Central memory CD4-positive, alpha-beta T cell (primary cell): ENCODE measurements around the gene NHLRC4.

Experiments used
- DNase-seq: peaks from one replicate; pipeline ENCODE4 v3.0.0; 2022

NHLRC4 gene

DNA sequence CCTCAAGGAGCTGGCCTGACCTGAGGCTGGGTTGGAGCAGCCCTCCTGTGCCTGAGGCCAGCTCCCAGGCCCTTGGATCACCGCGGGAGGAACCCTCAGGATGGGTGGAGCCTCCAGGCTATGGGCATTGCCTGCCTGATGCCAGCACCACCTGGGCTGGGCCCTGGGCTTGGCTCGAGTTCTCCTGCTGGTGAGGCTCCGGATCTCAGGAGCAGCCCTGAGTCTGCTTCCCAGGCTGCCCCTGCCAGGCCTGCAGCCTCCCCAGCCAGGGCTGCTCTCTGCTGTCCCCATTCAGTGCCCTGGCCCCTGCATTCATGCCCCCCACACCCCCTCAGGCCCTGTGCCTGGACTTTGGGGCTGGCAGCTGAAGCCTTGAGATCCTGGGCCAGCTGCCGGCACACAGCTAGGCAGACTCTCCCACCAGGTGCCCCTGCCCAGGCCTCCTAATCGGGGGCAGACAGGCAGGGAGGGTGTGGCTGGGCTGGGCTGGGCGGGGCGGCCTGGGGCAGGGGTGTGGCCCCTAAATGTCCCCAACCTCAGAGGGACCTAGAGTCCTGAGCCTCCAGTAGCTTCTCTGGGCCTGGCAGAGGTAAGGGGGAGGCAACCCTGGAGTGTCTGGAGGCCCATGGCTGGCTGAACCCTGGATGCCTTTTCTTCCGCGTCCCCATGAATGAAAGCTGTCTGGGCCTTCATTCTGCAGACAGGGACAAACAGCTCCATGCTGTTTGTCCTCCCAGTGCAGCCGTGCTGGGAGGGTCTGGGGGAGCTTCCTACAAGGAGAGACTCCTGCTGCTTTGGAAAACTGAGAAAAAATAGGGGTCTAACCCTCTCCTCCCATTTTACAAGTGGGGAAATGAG, 1.8 kb downstream of the NHLRC4 start:
- no peak for DNase-seq

DNA sequence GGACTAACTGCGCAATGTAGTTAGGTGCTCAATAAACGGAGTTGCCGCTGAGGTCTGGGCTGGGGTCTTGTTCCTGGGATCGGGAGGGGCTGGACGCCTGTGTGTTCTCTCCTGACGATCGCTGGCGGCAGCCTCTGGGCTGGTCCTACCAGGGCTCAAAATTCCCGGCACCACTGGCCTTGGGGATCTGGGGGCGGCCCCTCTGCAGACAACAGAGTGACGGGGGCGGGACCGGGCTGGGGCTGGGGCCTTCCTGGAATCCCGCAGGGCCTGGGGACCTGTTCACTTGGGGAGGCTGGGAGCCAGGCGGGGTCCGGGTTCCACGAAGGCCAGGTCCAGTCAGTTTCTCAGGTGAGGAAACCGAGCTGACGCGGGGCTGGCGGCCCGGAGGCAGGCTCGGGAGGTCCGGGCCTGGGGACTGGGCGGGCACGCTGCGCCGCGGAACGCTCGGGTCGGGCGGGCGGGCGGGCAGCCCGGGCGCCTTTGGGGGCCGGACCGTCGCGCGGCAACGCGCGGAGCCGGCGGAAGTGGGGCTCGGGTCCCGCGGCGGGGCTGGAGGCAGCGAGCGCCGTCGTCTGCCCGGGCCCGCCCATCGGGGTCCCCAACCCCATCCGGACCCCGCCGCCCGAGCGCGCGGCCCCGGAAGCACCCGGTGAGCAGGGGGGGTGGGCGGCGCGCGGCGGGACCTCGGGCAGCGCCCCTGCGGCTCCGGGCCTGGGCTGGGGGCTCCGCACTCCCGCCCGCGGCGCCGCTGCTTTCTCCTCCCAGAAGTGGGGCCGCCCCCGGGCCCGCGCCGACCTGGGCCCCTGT, 2.8 kb downstream of the NHLRC4 start, which contains the start of gene PIGQ:
Gene PIGQ (plus strand): TSS at position 524 of the 810 bp plus-strand sequence. CDS start 4,107 bp downstream, outside the sequence.
- DNase-seq, result peak; percentile 63

- no peak for DNase-seq
These were observed 6.3 kb downstream of the NHLRC4 start for GRCh38 chr16:572865-573650.

- no peak for DNase-seq
These were observed 7.4 kb downstream of the NHLRC4 start for GRCh38 chr16:574021-574760.

DNA sequence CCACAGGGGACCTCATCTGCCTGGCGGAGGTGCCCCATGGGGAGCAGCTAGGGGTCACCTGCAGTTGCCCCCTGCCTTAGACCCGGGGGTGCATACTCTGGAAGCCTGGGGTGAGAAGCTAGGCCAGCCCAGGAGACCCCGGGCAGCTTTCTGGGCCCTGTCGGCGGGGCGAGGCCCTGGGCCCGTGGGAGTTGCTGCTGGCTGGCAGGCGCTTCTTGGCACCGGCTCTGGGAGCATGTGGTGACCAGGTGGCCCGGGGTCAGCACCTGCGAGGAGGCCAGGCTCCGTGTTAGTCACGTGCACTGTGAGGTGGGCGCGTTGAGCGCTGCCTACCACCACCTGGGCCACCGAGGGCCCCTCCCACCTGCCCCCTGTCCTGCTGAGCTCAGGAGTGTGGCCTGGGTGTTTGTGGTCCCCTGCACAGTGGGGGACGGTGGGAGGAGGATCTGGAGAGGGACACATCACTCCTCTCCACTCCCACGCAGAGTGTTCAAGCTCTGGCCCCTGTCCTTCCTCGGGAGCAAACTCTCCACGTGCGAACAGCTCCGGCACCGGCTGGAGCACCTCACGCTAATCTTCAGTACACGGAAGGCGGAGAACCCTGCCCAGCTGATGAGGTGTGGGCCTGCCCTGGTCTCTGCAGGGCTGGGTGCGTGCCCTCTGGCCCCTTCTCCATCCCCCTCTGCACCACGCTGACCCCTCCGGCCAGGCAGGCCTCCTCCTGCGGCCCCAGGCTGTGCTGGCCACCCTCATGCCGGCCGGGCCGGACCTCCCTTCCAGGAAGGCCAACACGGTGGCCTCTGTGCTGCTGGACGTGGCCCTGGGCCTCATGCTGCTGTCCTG, 8.8 kb downstream of the NHLRC4 start:
- DNase-seq, result no peak

- no peak for DNase-seq
These were observed 9.5 kb downstream of the NHLRC4 start for GRCh38 chr16:576197-576822.

DNA sequence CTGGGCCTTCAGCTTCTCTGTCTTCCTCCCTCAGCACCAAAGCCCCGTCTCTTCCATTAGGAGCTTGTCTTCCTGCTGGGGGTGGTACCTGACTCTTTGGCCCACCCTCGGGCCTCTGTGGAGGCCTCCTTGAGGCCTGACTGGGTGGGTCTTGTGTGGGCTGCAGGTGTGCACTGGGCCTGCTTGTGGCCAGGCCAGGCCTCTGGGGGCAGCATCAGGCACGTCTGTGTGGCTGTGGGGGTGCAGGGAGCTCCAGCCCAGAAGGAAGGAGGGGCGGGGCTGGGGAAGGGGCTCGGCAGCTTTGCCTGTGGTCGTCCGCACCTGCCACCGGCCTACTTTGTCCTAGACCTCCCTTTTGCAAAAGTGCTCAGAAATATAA, 10.0 kb downstream of the NHLRC4 start:
- no peak for DNase-seq

DNA sequence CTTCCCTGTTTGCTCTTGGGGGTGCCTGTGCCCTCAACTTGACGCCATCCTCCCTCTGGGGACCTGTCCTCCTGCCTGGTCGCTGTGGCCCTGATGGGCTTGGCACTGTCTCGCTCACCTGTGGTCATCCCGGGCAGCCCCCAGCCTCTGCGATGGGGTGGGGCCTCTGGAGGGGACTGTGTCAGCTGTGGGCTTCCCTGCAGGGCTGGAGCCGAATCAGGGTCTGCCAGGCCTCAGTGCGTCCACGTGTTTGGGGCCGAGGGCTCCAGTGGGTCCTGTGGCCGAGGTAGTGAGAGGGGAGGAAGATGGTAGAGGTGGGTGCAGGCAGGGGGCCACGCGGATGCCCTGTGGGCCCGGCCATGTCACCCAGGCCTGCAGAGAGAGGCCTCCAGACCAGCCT, 11.0 kb downstream of the NHLRC4 start:
- DNase-seq, result no peak

DNA sequence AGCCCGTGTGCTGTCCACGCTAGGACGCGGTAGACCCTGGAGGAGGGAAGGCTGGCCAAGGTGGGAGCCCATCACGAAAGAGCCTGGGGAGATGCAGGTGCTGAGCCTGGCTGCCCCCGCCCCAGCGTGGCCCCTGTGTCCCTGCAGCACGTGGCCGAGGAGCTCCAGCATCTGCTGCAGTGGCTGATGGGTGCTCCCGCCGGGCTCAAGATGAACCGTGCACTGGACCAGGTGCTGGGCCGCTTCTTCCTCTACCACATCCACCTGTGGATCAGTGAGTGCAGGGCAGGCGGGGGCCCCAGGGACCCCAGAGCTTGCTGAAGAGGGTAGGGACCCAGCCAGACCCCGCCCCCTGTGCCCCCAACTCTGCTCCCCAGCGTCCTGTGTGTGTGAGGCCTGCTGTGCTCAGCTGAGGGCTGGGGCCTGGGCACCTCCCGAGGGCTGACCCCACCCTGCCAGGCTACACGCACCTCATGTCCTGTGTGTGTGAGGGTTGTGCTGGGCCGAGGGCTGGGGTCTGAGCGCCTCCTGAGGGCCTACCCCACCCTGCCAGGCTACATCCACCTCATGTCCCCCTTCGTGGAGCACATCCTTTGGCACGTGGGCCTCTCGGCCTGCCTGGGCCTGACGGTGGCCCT, 11.5 kb downstream of the NHLRC4 start:
- DNase-seq, result no peak

DNA sequence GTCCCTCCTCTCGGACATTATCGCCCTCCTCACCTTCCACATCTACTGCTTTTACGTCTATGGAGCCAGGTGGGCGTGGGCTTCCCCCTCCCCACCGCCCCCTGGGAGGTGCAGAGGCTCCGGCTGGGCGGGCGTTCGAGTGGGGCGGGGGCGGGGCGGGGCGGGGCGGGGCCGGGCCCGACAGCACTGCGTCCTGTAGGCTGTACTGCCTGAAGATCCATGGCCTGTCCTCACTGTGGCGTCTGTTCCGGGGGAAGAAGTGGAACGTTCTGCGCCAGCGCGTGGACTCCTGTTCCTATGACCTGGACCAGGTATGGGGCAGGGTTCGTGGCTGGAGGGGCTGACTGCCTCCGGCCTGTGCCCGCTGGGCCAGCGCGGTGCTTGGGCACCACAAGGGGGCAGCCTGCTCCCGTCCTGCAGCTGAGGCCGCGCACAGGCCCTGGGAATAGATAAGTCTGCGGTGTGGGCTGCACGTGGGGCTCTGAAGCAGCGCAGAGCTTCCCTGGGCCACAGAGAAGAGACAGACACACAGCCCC, 12.1 kb downstream of the NHLRC4 start:
- peak; percentile 57 for DNase-seq

GRCh38 chr16:580141-580945, 13.5 kb downstream of the NHLRC4 start:
- DNase-seq, result no peak

DNA sequence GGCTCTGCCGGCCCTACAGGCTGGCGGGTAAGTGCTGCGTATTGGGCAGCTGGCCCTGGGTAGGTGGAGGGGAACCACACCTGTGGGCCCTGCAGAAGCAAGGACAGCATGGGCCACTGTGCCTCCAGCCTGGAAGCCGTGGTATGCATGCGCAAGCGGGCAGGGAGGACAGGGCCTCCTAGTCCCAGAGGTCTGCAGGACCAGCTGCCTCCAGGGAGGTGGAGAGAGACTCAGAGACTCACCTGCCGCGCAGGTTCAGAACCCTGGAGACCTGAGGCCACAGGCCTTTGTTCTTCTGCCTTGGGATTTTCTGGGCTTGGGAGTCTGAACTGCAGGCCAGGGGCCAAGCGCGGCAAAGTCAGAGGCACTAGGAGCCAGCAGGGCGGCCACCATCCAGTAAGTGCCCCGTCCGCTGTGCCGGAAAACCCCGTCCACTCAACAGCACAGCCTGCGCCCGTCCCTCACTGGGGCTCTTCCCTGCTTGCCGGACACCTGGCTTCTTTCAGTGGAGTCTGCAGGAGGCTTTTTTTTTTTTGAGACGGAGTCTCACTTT, 14.2 kb downstream of the NHLRC4 start:
- no peak for DNase-seq

DNA sequence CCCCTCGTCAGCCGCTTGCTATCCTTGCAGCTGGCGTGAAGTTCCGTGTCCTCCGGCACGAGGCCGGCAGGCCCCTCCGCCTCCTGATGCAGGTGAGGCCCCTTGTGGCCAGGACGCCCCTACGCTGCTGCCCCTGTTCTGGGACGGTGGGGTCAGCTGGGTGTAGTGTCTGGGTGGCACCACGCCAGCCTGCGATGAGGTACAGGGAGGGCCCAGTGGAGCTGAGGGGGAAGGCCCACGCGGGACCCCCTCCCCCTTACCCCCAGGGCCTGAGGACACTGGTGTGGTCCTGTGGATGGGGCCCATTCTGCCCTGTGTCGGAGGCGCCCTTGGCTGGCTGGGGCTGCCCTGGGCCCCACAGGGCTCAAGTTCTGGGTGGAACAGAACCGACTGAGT, 15.4 kb downstream of the NHLRC4 start:
- DNase-seq, result no peak

DNA sequence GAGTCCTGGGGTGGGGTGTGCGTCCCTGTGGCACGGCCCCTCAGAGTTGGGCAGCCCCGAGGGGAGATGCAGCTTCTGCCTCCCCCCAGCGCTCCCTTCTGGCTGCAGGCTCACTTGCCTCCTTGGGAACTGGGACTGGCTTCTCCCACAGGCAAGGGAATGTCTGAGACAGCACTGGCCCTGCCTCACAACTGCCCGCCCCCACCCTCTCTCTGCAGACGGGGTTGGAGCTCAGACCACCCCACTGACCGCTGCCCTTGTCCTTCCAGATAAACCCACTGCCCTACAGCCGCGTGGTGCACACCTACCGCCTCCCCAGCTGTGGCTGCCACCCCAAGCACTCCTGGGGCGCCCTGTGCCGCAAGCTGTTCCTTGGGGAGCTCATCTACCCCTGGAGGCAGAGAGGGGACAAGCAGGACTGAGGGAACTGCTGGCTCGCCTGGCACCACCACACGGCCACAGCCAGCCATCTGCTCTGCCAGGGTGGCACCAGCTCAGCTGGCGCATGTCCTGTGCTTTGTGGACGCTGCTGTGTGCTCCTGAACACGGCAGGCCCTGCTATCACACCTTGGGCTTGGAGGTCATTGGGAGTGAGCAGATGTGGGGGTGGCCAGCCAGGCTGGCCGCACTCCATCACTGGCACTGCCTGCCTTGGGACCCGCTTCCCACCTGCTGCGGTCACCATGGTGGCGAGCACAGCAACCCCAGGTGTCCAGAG, 16.0 kb downstream of the NHLRC4 start:
- DNase-seq, result no peak

- no peak for DNase-seq
These were observed 16.6 kb downstream of the NHLRC4 start for GRCh38 chr16:583470-583814.

- DNase-seq, result no peak
These were observed 17.2 kb downstream of the NHLRC4 start for GRCh38 chr16:583815-584591.

DNA sequence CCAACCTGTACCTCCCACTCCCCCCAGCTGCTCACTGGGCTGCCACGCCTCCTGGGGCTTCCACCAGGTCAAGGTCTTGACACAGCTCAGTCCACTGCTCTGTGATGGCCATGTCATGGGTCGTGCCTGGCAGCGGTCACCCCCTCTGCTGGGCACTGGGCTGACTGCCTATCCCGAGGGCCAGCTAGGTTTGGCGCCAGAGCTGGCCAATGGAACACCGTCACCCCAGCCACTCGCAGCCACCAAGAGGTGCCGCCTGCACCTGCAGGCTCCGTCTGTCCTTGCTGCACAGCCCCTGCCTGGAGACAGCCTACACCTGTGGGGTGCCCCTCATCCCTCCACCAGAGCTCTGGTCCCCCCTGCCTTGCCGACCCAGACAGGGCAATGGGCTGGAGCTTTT, 18.5 kb downstream of the NHLRC4 start:
- DNase-seq, result no peak
